WI38 (cell line): ENCODE data around the gene CCT7.
A peak's percentile ranks its signal among the peaks of the same experiment; 100 is the strongest.

Experiments used
- H3K4me3 ChIP-seq: 2 replicates; pipeline ENCODE4 v1.5.1; 2011; ENCODE audit warnings: low read depth, mild to moderate bottlenecking, control low read depth, low read length
- TF ChIP-seq, protein P1 (sequence below): IDR thresholded peaks from 2 replicates; pipeline ENCODE4 v1.5.1; 2012; ENCODE audit warnings: low read depth, mild to moderate bottlenecking, control low read depth, low read length

The CCT7 gene

DNA sequence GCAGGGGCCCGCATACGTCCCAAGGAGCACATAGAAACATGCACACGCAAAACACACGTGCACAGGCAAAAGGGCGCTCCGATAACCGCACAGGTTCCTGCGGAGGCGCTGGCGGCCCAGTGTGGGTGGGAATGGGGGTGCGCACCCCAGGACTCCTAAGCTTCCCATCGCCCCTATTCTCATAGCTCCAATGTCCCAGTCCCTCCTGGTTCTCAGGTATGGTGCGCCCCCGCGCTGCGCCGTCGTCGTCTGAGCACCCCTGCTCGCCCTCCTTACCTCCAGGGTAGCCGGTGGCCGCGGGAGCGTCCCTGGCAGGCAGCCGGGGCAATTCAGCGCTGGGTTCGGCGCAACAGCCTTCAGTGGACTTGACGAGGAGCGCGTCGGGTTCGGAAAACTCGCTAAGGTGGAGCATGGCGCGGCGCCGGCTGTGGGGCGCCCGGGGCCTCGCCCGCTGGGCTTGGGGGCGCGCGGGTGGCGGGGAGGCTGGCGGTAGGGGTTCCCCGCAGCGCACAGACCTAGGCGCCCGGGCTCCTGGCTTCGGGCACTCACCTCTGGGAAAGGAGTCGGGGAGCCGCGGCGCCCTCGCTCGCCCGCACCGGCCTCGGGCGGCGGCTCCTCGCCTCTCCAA is 58.9 kb downstream of the CCT7 start:
- peak overlapping the region; percentile 51 for H3K4me3 ChIP-seq

DNA sequence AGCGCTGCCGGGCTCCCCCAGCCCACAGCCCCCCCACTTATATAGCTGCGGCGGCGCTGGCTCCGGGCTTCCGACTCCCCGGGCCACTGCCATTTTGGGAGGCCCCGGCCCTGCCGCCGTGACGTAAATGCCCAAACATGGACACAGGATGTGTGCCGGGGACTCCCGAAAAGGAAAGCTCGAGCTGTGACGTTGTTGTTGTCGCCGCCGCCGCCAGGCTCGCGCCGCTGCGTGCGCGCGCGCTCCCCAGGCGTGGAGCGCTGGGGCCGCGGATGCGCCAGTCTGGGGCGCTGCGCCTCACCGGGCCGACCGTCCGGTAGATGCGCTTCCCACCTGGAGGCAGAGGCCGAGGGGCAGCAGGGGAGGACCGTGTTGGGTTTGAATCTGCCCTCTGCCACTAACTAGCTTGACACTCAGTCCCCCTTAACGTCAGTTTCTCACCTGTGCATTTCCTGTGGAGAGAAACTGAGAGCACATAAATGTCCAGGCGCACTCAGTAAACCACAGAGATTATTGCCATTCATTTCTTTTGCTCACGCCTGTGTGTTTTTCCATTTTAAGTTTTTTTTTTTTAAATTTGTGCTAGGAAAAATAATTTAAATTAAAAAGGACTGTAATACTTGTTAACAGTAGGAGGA is 59.5 kb downstream of the CCT7 start, which contains the start of gene EGR4:
TSS of gene EGR4 (minus strand) at position 15 of the 638 bp plus-strand sequence. CDS start 231 bp downstream, outside the sequence.
- H3K4me3 ChIP-seq = peak within 1 kb of the TSS; percentile 51
- TF ChIP-seq, protein P1, sequence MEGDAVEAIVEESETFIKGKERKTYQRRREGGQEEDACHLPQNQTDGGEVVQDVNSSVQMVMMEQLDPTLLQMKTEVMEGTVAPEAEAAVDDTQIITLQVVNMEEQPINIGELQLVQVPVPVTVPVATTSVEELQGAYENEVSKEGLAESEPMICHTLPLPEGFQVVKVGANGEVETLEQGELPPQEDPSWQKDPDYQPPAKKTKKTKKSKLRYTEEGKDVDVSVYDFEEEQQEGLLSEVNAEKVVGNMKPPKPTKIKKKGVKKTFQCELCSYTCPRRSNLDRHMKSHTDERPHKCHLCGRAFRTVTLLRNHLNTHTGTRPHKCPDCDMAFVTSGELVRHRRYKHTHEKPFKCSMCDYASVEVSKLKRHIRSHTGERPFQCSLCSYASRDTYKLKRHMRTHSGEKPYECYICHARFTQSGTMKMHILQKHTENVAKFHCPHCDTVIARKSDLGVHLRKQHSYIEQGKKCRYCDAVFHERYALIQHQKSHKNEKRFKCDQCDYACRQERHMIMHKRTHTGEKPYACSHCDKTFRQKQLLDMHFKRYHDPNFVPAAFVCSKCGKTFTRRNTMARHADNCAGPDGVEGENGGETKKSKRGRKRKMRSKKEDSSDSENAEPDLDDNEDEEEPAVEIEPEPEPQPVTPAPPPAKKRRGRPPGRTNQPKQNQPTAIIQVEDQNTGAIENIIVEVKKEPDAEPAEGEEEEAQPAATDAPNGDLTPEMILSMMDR = no peak

More for the DNA sequence above, 58.9 kb downstream of the CCT7 start:
- TF ChIP-seq, protein P1 = no peak

DNA sequence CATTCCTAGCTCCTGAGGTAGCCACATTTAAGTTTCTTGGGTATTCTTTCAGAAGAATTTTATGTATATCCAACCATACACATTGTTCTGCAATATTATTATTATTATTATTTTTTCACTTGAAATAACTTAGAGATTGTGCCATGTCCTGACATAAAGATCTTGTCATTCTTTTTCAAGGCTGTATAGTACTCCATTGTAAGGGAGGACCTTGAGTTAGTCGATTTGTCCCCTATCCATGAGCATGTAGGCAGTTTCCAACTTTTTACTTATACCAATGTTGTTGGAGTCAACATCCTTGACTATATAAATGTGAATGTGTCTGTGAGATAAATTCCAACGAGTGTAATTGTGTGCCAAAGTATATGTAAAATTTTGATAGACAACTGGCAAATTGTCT is 60.1 kb downstream of the CCT7 start:
- TF ChIP-seq, protein P1 = no peak
- H3K4me3 ChIP-seq = no peak overlapping the region

DNA sequence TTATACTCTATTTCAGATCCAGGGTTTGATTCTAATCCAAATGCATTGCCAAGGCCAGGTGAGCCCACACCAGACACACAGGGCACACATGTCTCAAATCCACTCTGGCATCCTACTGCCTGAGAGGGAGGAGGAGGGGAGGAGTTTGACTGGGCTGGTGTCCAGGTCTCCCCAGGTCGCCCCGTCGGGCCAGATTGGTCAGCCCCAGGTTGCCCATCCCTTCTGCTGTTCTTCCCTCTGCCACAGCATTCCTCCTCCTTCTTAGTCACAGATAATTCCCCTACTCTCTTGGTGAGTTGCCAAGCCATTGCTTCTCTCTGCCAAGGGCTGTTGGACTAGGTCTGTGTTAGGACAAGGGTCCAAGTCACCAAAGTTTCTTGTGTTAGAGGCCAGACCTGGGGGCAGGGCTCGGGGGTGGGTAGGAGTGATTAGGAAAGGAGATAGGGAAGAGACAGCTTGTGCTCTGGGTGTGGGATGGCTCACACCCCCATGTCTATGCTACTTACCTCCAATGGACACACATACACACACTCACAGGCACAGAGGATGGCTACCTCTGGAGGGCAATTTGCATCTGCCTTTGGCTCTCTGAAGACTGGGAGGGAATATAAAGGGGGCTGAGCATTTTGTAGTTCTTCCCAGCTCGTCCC is 61.8 kb downstream of the CCT7 start:
- TF ChIP-seq, protein P1 = no peak

DNA sequence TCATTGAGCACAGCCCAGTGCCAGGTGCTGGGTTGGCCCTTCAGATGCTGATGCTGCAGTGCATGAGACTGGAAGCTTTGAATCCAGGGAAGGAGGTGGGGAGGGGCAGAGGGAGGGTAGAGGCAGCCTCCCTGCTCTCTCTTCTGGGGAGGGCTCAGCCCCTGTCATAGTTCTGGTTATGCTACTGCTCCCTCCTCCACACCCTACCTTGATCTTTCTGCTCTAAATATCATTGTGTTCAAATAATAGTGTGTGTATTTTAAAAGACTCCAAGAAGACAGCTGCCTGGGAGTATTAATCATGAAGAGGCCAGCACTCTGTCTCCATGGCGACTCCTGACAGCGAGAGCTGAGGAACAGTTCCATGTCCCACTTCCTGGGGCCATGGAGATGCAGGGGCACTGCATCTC is 63.0 kb downstream of the CCT7 start:
- TF ChIP-seq, protein P1 = no peak
- no peak overlapping the region for H3K4me3 ChIP-seq

More for the DNA sequence above, 61.8 kb downstream of the CCT7 start:
- no peak overlapping the region for H3K4me3 ChIP-seq

DNA sequence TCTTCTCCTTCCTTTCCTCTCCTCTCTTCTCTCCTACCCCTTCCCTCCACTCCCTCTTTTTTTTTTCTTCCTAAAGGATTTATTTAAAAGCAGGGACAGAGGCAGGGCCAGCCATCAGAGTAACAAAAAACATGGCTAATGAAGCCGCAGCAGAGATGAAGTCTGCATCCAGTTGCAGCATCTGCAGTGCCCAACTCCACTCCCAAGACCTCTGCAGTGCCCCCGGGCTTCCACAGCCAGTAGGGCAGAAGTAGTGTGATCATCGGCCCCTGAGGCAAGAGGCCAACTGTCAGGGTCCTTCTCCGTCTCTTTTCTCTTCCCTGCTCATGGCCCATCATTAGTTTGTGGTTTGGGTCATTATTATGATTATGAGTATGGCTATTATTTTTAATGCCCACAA is 63.5 kb downstream of the CCT7 start:
- TF ChIP-seq, protein P1 = no peak
- H3K4me3 ChIP-seq = no peak overlapping the region

DNA sequence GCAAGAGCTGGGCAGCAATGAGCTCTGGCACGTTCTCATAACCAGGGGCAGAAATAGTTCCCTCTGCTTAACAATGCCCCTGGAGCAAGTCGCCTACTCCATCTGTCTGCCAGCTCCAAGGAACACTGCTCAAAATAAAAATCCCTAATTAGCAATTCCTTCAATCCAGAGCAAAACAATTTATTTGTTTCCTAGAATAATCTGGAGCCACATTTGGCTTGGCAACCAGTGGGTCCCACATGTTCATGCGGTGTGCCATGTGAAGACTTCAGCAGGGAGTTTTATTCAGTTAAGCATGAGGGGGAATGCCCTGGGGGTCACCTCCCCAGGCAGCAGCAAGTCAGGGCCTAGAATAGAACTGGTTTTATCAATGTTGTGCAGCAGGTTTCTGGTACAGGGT is 66.8 kb downstream of the CCT7 start:
- TF ChIP-seq, protein P1 = no peak
- H3K4me3 ChIP-seq = no peak overlapping the region
